Cardiac muscle cell (in vitro differentiated cells and primary cell): Measurements from ENCODE around the gene TMEM97. TPM values are rescaled to one million over a fixed set of nuclear protein-coding genes. Genes with fewer than 3 reads are reported as not detected.

Source experiments
- DNase-seq, 2 donors: peaks; one replicate each; pipeline versions ENCODE4 v3.0.0 to v3.0.0-alpha.2; 2010 to 2017; ENCODE audit warnings: low read depth in 1 of 2, low spot score in 1 of 2
- H3K27ac ChIP-seq: fragments of 200-600 bp; sonication (generic); 2 replicates; pipeline ENCODE4 v1.5.1; 2016
- H3K27me3 ChIP-seq: fragments of 200-600 bp; sonication (generic); 2 replicates; pipeline ENCODE4 v1.6.0; 2016; ENCODE audit warnings: control low read depth
- H3K36me3 ChIP-seq: fragments of 200-600 bp; sonication (generic); 2 replicates; pipeline ENCODE4 v1.5.1; 2016; ENCODE audit warnings: control low read depth
- H3K4me1 ChIP-seq: fragments of 200-600 bp; sonication (generic); 2 replicates; pipeline ENCODE4 v1.8.1; 2017; ENCODE audit warnings: low read depth, mild to moderate bottlenecking, mixed run types
- H3K4me3 ChIP-seq: fragments of 200-600 bp; sonication (generic); 2 replicates; pipeline ENCODE4 v1.5.1; 2016; ENCODE audit warnings: mild to moderate bottlenecking
- H3K9me3 ChIP-seq: fragments of 200-600 bp; sonication (generic); 2 replicates; pipeline ENCODE4 v1.5.1; 2017; ENCODE audit warnings: low read depth, mild to moderate bottlenecking, control low read depth
- CTCF ChIP-seq: IDR thresholded peaks from 2 replicates; pipeline ENCODE4 v1.5.1; 2012; ENCODE audit warnings: low read depth, mild to moderate bottlenecking, low read length
- polyA plus RNA-seq: library from polyadenylated mRNA; unstranded; fragments of >200 nt; fragmentation: Nextera tagmentation; extraction: Ambion mirVana; gene quantifications from 2 replicates; pipeline ENCODE4 v1.2.1, GENCODE V29; 2016
- total RNA-seq: library from RNA; depleted of rRNA; stranded (reverse); fragments of >200 nt; gene quantifications from 2 replicates; pipeline ENCODE4 v1.2.3, GENCODE V29; 2016

Gene TMEM97
- total and polyA plus RNA-seq, 2 experiments from 2014 or later: 40.3 to 140 TPM

- peaks cover 13% of the 10 kb centered on the region for H3K36me3 ChIP-seq
- H3K27me3 ChIP-seq: no peaks in the 10 kb centered on the region
- TF ChIP-seq CTCF: no peak
- no peaks in the 10 kb centered on the region for H3K9me3 ChIP-seq
- peaks cover 3% of the 10 kb centered on the region for H3K4me1 ChIP-seq
- H3K4me3 ChIP-seq: no peak overlapping the region
- DNase-seq: no peak
- no peak overlapping the region for H3K27ac ChIP-seq
Observed at GRCh38 chr17:28325211-28325610, 6.2 kb downstream of the TMEM97 start.

- no peaks in the 10 kb centered on the region for H3K27me3 ChIP-seq
- H3K9me3 ChIP-seq: no peaks in the 10 kb centered on the region
- H3K27ac ChIP-seq: no peak overlapping the region
- no peaks in the 10 kb centered on the region for H3K4me1 ChIP-seq
- H3K4me3 ChIP-seq: no peak overlapping the region
- no peak for DNase-seq
- peaks cover 13% of the 10 kb centered on the region for H3K36me3 ChIP-seq
- TF ChIP-seq CTCF: no peak
Observed at GRCh38 chr17:28326114-28326513, 7.1 kb downstream of the TMEM97 start.

GRCh38 chr17:28327031-28327607, 8.1 kb downstream of the TMEM97 start:
- H3K36me3 ChIP-seq: peaks cover 13% of the 10 kb centered on the region

GRCh38 chr17:28327709-28328108, 8.7 kb downstream of the TMEM97 start:
- Histone ChIP-seq H3K9me3 (no peaks in the 10 kb centered on the region), H3K27me3 (no peaks in the 10 kb centered on the region), H3K4me3 (no peak overlapping the region), H3K36me3 (peaks cover 13% of the 10 kb centered on the region), H3K27ac (peak overlapping the region; percentile 45), H3K4me1 (no peaks in the 10 kb centered on the region)
- DNase-seq: no peak
- no peak for TF ChIP-seq CTCF

More at GRCh38 chr17:28327031-28327607, 8.1 kb downstream of the TMEM97 start:
- Histone ChIP-seq H3K27ac (no peak overlapping the region), H3K27me3 (no peaks in the 10 kb centered on the region), H3K9me3 (no peaks in the 10 kb centered on the region), H3K4me3 (no peak overlapping the region), H3K4me1 (no peaks in the 10 kb centered on the region)
- TF ChIP-seq CTCF: no peak
- DNase-seq: no peak

- H3K4me1 ChIP-seq: no peaks in the 10 kb centered on the region
- peak in 1 of 2 donors; percentile 56 for DNase-seq
- no peaks in the 10 kb centered on the region for H3K27me3 ChIP-seq
- peaks cover 13% of the 10 kb centered on the region for H3K36me3 ChIP-seq
- peak overlapping the region; percentile 45 for H3K27ac ChIP-seq
- no peak for TF ChIP-seq CTCF
- H3K9me3 ChIP-seq: no peaks in the 10 kb centered on the region
- H3K4me3 ChIP-seq: no peak overlapping the region
Observed at GRCh38 chr17:28328325-28328724, 9.3 kb downstream of the TMEM97 start.

GRCh38 chr17:28330671-28331070, 11.7 kb downstream of the TMEM97 start:
- no peaks in the 10 kb centered on the region for H3K27me3 ChIP-seq
- TF ChIP-seq CTCF: no peak
- H3K27ac ChIP-seq: no peak overlapping the region
- H3K4me3 ChIP-seq: no peak overlapping the region
- no peak for DNase-seq
- peaks cover 13% of the 10 kb centered on the region for H3K36me3 ChIP-seq
- H3K4me1 ChIP-seq: peaks cover 4% of the 10 kb centered on the region
- no peaks in the 10 kb centered on the region for H3K9me3 ChIP-seq
